GM15510 (cell line): ENCODE measurements around the gene SLC4A2.

ENCODE experiments used
- POLR2A ChIP-seq: IDR thresholded peaks from 3 replicates; pipeline ENCODE4 v1.6.1; 2011; ENCODE audit warnings: borderline replicate concordance; ENCODE audit not compliant: insufficient read length; ENCODE audit errors: extremely low read depth

The SLC4A2 gene

GRCh38 chr7:151035026-151035717 is 24.2 kb upstream of the SLC4A2 start:
- TF ChIP-seq POLR2A = no peak

- TF ChIP-seq POLR2A = no peak
These were observed 23.5 kb upstream of the SLC4A2 start for GRCh38 chr7:151035902-151036301.

GRCh38 chr7:151038951-151039849 is 20.2 kb upstream of the SLC4A2 start:
- no peak for TF ChIP-seq POLR2A

GRCh38 chr7:151039850-151040548 is 19.4 kb upstream of the SLC4A2 start:
- no peak for TF ChIP-seq POLR2A

- no peak for TF ChIP-seq POLR2A
These were observed 18.6 kb upstream of the SLC4A2 start for GRCh38 chr7:151040616-151041375.

DNA sequence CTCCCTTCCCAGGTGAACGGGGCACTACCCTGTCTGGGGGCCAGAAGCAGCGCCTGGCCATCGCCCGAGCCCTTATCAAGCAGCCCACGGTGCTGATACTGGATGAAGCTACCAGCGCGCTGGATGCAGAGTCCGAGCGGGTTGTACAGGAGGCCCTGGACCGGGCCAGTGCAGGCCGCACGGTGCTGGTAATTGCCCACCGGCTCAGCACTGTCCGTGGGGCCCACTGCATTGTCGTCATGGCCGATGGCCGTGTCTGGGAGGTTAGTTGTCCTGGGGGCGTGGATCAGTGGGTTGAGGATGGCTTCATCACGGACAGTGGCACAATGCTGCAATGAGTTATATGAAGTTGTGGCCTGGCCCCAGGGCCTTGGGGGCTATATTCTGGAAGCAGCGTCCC is 15.4 kb upstream of the SLC4A2 start:
- TF ChIP-seq POLR2A = no peak

GRCh38 chr7:151045262-151045661 is 14.1 kb upstream of the SLC4A2 start:
- no peak for TF ChIP-seq POLR2A

GRCh38 chr7:151045967-151046366 is 13.4 kb upstream of the SLC4A2 start:
- TF ChIP-seq POLR2A = no peak

- TF ChIP-seq POLR2A = no peak
These were observed 12.5 kb upstream of the SLC4A2 start for GRCh38 chr7:151046603-151047573.

GRCh38 chr7:151047976-151048815 is 11.2 kb upstream of the SLC4A2 start, which contains the start of gene ASIC3:
Gene ASIC3 (plus strand): TSS chr7:151048531. CDS start chr7:151048886, 355 bp downstream.
- TF ChIP-seq POLR2A = no peak

- TF ChIP-seq POLR2A = no peak
These were observed 10.4 kb upstream of the SLC4A2 start for GRCh38 chr7:151048911-151049463.

DNA sequence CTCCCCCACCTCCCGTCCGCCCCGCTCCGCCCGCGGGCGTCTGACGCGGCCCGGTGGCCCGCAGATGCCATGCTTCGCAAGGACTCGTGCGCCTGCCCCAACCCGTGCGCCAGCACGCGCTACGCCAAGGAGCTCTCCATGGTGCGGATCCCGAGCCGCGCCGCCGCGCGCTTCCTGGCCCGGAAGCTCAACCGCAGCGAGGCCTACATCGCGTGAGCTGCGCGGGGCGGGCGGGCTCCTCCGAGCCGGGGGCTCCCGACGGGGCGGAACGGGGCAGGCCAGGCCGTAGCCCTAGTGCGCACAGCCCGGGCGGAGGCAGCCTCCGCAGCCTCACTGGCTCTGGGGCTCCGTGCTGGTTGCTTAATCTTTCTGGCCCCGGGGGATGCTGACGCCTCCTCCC is 8.3 kb upstream of the SLC4A2 start:
- TF ChIP-seq POLR2A = no peak
